DMS153 treated with DMSO at 0.1 percent for 48 hours (cell line): ENCODE measurements around the gene LTB4R.

Source experiments
- DNase-seq: peaks from one replicate; lab custom pipeline; 2025; ENCODE audit not compliant: unreplicated experiment; lab: John Stamatoyannopoulos, UW

Gene LTB4R

DNA sequence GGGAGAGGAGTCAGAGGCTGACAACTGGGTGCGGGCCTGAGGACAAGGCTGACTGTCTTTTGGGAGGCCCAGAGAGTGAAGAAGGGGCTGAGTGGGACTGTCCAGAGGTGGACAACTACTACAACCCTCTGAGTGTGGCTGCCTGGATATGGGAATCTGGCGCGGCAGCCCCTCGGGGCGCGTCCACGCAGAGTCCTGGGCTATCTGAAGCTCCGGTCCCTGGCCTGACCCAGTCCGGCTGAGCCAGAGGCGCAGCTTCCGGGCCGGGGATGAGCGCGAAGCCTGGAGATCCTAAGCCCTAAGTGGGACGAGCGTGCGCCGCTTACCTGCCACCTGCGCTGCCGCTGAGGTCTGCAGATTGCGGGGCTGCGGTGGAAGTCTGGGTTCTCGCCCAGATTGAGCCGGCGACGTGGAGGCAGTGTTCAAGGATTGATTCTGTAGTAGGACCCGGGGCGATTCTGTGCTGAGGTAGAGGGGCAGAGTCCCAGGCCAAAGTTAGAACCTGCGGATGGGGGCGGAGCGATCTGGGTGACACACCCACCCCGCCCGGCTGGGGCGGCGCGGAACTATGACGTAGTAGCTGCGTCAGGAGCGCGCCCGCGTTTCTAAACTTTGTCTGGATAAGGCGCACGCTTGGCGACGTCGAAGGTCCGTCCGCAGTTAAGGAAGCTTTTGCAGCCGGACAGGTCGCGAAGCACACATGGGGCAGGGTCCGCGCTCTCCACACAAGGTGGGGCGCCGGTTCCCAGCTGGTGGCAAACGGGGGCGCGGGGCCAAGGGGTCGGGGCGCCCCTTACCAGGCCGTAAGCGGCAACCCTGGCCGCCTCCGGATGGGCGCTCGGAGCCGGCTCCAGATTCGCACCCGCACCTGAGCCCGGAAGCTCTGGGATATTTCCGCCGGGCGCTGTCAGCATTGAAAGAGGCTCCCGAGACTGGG, 11.8 kb upstream of the LTB4R start, which contains the start of the genes DHRS1 and NOP9:
TSS of gene DHRS1 (minus strand) at position 526 of the 937 bp plus-strand sequence. CDS start 674 bp downstream, outside the sequence.
TSS of gene NOP9 (plus strand) at position 596 of the 937 bp plus-strand sequence. CDS start at position 701, 105 bp downstream.
- DNase-seq = peak; percentile 67

DNA sequence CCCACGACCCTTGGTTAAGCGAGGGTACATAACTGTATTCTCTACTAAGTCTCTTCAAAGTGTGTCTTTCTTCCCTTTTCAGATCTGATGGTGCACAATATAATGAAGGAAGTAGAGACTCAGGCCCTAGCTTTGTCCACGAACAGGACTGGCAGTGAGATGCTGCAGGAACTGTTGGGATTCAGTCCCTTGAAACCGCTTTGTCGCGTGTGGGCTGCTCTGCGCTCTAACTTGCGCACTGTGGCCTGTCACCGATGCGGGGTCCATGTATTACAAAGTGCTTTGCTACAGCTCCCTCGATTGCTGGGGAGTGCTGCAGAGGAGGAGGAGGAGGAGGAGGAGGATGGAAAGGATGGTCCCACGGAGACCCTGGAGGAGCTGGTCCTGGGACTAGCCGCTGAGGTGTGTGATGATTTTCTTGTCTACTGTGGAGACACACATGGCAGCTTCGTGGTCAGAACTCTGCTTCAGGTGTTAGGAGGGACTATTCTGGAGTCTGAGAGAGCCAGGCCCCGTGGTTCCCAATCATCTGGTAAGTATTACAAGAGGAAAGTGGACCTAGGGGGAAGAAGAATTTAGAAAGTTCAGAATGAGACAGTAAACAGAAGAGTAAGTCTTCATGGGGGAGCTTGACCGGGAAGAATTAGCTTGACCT, 10.8 kb upstream of the LTB4R start:
- no peak for DNase-seq

DNA sequence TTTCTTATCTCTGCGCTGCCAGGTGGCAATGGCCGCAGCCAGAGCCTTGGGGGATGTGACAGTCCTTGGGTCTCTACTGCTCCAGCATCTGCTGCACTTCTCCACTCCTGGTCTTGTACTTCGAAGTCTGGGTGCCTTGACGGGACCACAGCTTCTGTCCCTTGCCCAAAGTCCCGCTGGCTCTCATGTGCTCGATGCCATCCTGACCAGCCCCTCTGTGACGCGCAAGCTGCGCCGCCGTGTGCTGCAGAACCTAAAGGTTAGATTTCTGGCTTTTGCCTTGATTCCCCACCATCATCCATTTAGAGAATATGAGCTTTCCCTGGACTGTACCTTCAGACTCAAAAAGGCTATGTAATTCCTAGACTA, 7.3 kb upstream of the LTB4R start:
- no peak for DNase-seq

DNA sequence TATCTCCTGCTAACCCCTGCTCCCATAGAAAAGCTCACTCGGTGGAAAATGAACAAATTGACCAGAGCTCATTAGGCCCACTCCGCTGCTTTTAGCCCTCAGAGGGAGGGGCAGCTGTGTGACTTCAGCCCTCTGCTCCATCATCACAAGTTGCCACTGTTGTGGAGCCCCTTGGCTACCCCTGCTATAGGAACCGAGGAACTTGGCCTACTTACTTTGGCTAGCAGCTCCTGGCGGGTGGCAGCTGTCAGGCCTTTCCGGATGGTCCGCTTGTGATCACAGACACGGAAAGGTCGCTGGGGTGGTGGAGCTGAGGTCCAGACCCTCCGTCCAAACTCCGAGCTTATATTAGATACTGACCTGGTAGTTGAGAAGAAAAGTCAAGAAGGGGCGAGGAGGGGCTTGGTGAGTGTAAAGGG, 4.1 kb upstream of the LTB4R start:
- no peak for DNase-seq

DNA sequence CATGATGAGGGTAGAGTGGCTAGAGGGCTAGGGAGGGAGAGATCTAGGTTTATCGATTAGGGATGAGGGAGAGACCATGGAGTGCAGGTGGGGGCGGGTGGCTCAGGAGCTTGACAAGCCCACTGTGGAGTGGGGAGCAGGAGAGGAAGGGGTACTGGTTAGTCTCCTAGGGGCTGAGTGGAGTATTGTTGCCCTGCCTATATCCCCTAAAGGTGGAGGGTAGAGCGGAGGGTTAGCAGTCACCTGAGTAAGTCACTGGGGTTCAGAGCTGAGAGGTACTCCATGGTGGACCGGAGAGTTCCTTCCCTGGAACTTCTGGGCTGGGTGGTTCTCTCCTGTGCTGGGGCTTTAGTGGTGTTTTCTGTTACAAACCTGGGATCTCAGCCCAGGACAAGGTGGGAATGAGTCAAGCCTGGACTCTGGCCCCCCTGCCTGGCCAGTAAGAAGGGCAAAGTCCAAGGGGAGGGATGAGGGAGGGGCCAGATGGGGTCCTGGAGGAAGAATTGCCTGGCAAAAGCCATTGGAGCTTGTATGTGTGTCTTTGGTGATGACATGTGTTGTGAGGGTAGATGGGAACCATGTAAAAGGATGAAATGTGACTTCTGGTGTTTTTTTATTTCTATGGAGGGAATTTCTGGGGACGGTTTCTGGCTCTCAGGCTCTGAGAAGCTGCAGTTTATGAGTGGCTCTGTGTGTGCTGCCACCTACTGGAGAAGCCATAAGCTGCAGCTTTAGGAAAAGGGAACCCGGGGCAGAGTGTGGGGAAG, 3.5 kb upstream of the LTB4R start, which contains the start of gene CIDEB:
TSS of gene CIDEB (minus strand) at position 403 of the 767 bp plus-strand sequence. CDS start at position 284, 119 bp downstream.
- DNase-seq = peak; percentile 4

DNA sequence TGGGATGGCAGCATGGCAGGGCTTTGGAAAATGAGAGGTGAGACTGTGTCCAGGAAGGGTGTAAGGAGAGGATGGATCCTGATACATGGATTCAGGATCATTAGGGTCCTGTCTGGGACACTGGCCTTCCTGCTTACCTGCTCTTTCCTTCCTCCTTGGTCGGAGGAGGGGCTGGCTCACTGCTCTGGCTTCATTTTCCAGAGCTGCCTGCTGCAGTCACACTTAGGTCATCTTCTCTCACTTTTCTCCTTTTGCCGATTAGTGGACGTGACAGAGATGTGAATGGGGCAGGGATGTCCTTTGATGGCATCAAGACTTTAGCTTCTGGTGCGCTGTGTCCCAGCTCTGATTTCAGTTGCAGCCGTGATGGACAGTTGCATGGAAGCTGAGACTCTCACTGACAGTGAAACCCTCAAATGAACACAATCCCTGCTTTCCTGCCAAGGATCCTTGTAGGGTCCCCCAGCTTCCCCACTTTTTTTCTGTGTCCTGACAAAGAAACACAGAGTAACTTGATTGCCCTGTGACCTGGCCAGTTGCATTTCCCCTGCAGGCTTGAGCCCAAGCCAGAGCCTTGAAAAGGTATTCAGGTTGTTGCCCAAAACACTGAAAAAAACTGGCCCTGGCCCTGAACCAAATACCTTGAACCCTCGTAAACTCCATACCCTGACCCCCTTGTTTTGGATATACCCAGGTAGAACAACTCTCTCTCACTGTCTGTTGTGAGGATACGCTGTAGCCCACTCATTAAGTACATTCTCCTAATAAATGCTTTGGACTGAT, 2.8 kb upstream of the LTB4R start:
- DNase-seq = no peak

DNA sequence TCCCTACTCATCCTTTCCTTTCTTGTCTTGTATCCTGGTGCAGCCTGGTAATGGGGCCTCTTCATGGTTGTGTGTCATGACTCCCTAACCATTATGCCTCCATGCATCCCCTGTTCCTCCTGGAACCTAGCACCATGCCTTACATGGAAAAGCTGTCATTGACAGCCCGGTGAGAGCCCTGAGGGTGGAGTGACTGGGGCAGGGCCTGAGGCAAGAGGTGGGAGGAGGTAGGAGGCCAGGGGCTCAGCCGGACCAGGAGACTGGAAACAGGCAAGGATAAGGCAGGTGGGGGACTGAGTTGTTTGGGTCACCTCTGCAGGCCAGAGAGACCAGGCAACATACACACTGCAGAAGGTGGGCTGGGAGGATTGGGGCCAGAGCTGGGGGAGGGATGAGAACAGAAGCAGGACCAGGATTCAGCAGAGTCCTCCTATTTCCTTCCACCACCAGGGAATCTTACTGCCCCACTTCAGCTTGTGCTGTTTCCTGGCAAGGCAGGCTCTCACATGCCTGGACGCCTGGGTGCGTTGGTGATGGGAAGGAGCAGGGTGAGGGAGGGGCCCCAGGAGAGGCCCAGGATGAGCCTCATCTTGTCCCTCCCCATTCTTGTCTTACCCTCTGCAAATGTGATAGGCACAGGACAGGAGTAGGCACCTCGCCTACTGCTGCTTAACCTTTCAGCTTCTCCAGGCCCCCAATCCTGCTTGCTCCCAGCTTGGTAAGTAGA, 1.6 kb upstream of the LTB4R start, which contains the start of gene LTB4R2:
TSS of gene LTB4R2 (plus strand) at position 603 of the 727 bp plus-strand sequence. CDS start 525 bp downstream, outside the sequence.
- DNase-seq = no peak

DNA sequence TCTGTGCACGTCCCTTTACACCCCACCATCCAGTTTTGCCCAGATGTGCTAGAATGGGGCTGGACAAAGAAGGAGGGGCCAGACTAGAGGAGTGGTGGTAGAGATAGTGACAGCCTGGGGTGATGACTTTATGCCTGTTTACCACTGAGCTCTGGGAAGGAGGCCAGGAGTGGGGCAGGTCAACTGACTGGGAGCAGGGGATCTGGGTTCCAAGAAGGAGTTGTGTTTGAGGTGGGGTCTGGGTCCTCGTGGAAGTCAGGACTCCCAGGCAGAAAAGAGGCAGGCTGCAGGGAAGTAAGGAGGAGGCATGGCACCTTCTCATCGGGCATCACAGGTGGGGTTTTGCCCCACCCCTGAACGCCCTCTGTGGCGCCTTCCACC, 1.0 kb upstream of the LTB4R start:
- DNase-seq = no peak

DNA sequence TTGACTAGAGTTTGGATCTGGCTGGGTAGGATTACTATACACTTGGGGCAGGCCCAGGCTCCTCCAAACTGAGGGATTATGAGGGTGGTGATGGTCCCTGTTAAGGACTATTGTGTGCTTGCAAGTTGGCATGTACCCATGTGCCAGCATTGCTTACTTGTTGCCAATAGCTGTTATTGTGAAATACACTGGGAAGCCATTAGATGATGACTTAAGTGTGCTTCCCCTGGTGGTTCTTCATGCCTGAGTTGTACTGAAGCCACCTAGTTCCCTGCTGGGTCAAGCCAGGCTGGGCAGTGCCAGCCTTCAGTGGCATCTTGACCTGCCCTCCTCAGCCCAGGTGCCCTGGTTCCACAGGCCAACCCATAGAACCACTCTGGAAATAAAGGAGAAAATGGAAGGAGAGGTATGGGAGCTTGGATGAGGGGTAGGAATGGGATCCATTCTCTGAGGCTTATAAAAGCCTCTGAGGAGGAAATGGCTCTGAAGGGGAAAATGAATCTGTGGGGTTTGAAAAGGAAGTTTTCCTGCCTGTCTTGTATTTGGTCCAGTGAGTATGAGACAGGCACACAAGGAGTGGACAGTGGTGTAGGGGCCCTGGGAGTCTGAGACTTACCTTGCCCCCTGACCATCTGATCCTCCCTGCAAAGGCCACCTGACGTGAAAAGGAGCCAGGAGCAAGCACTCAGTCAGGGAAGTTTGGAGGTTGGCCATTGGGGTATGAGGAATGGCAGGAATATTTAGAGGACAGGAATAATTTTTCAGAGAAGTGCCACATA, 724 bp downstream of the LTB4R start:
- DNase-seq = no peak

DNA sequence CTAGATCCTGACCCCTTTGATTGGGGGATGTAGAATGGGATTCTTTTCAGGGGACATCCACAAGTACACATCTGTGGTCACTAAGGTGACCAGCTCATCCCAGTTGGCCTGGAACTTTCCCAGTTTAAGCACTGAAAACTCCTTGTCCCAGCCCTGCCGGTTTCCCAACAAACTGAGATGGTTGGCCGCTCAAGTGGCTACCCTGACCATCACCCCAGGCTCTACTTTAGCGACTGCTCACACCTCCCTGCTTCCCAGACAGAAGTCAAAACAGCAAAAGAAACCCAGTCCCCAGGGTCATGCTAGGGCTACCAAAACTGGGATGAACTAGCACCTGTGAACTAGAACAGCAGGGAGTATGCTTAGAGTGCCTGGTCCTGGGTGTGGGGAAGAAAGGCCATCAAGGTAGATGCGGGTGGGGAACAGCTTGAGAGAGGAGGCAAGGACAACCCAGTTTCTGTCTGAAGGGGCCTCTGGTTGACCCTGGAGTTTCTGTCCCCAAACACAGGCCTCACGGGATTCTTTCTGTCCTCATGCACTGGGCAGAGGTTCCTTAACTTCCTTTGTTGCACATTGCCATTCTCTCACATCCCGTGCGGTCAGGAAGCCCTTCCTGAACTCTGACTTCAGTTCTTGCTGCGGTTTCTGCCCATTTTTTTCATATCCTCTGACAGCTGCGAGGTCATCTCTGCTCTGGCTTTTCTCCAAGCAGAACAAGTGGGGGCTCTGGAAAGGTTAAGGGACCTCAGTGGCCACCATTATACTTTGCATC, 1.6 kb downstream of the LTB4R start:
- no peak for DNase-seq

DNA sequence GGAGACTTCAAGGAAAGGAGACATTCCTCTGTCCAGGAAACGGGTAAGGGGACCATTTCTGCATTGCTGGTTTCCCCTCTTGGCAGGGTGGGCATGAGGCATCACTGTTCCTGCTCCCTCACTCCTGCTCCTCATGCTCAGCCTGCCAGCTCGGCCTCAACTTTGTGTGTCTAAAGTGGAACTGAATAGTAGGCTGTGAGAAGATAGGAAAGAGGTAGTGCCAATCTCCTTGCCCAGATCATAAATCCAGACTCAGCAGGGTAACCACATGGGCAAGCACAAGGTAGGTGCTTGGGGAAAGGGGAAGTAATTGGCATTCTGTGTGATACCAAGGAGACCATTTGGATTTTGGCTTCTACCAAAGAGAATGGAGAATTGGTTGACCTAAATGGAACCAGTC, 2.6 kb downstream of the LTB4R start:
- no peak for DNase-seq

DNA sequence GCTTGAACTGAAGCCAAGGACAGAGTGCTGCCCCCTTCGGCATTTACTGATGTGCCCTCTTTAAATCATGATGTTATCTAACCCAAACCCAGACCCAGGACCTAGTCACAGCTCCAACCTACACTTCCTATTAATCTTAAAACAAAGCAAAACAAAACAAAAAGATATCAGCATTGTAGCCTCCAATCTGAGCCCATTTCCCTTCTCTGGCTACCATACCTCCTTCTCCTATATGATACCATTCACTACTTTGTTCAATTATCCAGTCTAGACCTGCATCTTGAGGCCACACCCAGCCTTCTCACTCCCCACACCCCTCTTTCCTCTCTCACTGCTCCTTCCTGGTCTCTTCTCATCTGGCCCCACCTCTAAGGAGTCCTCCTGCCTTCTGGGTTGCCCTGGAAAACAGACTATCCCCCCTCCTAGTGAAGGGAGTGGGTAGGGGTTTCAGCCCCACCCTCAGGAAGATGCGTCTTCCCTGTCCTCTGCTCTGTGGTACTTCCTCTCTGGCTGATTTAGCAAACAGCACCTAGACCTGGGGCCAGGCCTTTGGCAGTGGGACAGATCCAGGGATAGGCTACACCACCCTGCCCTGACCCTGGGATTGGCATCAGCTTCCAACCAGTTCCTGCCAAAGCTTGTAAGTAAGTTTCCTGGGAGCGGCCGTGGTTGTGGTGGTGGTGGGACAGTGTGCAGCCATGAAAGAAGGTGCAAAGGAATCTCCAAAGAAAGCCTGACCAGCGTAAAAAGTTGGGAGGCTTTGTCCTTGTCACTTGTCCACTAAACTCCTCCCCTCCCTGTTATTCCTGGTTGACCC, 3.3 kb downstream of the LTB4R start:
- DNase-seq = no peak

DNA sequence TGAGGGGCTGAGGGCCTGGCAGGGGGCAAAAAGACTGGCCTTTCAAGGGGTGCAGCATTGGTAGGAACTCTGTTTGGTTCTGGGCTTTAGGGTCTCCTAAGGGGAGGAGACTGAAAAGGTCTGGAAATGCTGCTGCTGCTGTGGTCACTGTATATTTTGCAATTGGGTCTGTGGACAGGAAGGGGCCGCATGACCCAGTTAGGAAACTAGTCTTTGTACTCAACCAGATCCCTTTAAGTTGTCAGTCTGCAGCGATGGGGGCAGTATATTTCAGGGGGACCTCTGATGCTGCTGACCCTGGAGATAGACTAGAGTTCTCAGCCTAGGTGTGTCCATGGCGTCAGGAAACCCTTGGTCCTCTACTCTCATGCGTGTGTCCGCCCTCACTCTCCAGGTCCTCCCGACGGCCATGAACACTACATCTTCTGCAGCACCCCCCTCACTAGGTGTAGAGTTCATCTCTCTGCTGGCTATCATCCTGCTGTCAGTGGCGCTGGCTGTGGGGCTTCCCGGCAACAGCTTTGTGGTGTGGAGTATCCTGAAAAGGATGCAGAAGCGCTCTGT, 4.0 kb downstream of the LTB4R start:
- no peak for DNase-seq

DNA sequence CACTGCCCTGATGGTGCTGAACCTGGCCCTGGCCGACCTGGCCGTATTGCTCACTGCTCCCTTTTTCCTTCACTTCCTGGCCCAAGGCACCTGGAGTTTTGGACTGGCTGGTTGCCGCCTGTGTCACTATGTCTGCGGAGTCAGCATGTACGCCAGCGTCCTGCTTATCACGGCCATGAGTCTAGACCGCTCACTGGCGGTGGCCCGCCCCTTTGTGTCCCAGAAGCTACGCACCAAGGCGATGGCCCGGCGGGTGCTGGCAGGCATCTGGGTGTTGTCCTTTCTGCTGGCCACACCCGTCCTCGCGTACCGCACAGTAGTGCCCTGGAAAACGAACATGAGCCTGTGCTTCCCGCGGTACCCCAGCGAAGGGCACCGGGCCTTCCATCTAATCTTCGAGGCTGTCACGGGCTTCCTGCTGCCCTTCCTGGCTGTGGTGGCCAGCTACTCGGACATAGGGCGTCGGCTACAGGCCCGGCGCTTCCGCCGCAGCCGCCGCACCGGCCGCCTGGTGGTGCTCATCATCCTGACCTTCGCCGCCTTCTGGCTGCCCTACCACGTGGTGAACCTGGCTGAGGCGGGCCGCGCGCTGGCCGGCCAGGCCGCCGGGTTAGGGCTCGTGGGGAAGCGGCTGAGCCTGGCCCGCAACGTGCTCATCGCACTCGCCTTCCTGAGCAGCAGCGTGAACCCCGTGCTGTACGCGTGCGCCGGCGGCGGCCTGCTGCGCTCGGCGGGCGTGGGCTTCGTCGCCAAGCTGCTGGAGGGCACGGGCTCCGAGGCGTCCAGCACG, 4.7 kb downstream of the LTB4R start:
- DNase-seq = peak; percentile 3

DNA sequence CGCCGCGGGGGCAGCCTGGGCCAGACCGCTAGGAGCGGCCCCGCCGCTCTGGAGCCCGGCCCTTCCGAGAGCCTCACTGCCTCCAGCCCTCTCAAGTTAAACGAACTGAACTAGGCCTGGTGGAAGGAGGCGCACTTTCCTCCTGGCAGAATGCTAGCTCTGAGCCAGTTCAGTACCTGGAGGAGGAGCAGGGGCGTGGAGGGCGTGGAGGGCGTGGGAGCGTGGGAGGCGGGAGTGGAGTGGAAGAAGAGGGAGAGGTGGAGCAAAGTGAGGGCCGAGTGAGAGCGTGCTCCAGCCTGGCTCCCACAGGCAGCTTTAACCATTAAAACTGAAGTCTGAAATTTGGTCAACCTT, 5.3 kb downstream of the LTB4R start:
- no peak for DNase-seq
